Stomach smooth muscle (tissue), 2 donors: ENCODE measurements around the gene WFDC1.
"Not testable (repeated sequence)": the region's sequence is repeated elsewhere in the genome, so short reads cannot be mapped to it uniquely, and the experiment has no call there.

Experiments
- H3K27ac ChIP-seq: one replicate; pipeline ENCODE4 v1.7.0; 2013; ENCODE audit warnings: mild to moderate bottlenecking, low read length, inconsistent platforms
- H3K27me3 ChIP-seq, 2 donors: one replicate each; pipeline ENCODE4 v1.7.0; 2013; ENCODE audit warnings: low read length in 2 of 2; ENCODE audit not compliant: insufficient read depth in 2 of 2, control insufficient read depth in 1 of 2
- H3K36me3 ChIP-seq, 2 donors: one replicate each; pipeline ENCODE4 v1.7.0; 2013; ENCODE audit warnings: low read length in 2 of 2; ENCODE audit not compliant: control insufficient read depth in 2 of 2, insufficient read depth in 2 of 2
- H3K4me1 ChIP-seq: one replicate; pipeline ENCODE4 v1.7.0; 2013; ENCODE audit warnings: low read length; ENCODE audit not compliant: control insufficient read depth, insufficient read depth
- H3K4me3 ChIP-seq, 2 donors: one replicate each; pipeline ENCODE4 v1.7.0; 2013; ENCODE audit warnings: low read length in 2 of 2
- H3K9ac ChIP-seq, 2 donors: one replicate each; pipeline ENCODE4 v1.7.0; 2013; ENCODE audit warnings: low read length in 2 of 2, mild to moderate bottlenecking in 1 of 2
- H3K9me3 ChIP-seq, 2 donors: one replicate each; pipeline ENCODE4 v1.7.0; 2013; ENCODE audit warnings: low read length in 2 of 2; ENCODE audit not compliant: control insufficient read depth in 2 of 2
- donor health status: healthy.
- donor health status: Pancreatic carcinoma.

Gene WFDC1

DNA sequence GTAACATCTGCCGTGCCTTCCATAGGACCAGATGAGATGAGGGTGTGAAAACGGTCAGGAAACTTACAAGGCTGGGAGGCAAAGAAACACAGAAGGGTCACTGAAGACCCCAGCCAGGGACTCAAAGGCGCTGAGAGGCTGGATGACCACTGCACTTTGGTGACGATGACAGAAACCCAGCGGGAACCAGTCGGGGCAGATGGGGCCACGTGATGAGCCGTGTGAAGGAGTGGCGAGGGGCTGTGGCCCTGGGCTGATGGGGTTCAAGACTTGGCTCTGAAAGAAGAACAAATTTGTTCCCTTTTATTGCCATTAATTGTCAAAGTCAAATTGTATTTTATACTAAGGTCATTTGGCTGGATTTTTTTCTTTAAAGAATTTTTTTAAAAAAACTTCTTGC is 45.1 kb downstream of the WFDC1 start:
- Histone ChIP-seq H3K27me3 (no peaks in the 10 kb centered on the region), H3K4me3 (no peak overlapping the region), H3K36me3 (no peaks in the 10 kb centered on the region), H3K9me3 (no peaks in the 10 kb centered on the region), H3K9ac (no peak overlapping the region), H3K4me1 (no peaks in the 10 kb centered on the region), H3K27ac (no peak overlapping the region)

DNA sequence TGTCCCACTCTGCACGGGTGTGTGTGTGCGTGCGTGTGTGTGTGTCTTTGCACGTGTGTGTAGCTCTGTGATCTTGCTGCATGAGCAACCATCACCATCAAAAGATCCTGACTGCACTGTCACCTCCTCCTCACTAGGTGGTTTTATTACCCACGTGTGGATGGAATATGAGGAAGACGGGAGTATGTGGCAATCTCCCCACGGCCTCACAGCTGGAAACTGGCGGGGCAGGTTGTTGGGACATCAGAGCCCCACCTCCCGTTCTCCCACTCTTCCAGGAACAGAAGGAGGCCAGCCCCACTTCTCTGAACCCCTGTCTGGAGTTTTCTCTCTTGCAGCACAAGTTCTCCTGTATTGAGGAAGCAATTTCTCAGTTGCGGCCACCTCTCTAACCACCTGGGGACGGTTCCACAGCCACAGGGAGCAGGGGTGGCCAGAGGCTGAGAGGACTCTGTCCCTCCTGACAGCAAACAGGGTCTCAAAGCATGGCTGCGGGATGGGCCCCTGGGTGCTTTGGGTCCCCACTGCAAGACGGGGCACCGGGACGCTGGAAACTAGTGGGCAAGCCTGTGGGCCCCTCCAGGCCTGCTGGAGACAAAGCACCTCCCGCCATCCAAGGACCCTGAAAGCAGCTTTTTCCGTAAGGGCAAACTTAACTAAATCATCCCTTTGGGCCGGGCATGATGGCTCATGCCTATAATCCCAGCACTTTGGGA is 45.8 kb downstream of the WFDC1 start:
- Histone ChIP-seq H3K4me3 (no peak overlapping the region), H3K27ac (no peak overlapping the region), H3K9ac (no peak overlapping the region), H3K36me3 (no peaks in the 10 kb centered on the region), H3K4me1 (no peaks in the 10 kb centered on the region), H3K9me3 (no peaks in the 10 kb centered on the region), H3K27me3 (no peaks in the 10 kb centered on the region)

DNA sequence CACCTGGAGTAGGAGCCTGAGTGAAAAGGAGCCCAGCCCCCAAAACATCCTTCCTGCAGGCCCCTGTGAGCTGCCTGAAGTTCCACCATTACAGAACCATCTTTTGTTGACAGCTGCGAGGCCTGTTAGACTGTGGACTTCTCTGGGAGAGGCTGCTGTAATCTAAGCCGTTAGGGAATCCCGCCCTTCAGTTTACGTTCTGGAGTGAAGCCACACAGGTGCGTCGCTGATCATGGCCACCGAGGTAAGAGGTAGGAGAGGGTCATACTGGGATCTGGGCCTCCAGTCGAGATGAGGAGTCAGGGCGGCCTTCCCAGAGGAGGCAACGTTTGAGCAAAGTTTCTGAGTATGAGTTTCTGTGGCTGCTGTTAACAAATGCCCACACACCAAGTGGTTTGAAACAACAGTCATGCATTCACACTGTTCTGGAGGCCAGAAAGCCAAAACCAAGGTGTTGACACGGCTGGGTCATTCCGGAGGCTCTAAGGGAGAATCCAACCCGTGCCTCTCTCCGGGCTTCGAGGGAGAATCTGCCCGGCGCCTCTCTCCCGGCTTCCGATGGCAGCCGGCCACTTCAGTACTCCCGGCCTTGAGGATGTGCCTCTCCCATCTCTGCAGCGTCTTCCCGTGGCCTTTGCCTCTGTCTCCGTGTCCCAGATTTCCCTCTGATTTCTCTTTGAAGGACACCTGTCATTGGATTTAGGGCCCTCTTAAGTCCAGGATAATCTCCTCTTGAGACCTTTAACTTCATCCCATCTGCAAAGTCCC is 47.0 kb downstream of the WFDC1 start:
- H3K27me3 ChIP-seq, result peaks cover 0 to 1% of the 10 kb centered on the region in 2 donors
- H3K9me3 ChIP-seq, result no peaks in the 10 kb centered on the region
- H3K27ac ChIP-seq, result no peak overlapping the region
- no peaks in the 10 kb centered on the region for H3K36me3 ChIP-seq
- no peaks in the 10 kb centered on the region for H3K4me1 ChIP-seq
- H3K9ac ChIP-seq, result no peak overlapping the region
- no peak overlapping the region for H3K4me3 ChIP-seq

DNA sequence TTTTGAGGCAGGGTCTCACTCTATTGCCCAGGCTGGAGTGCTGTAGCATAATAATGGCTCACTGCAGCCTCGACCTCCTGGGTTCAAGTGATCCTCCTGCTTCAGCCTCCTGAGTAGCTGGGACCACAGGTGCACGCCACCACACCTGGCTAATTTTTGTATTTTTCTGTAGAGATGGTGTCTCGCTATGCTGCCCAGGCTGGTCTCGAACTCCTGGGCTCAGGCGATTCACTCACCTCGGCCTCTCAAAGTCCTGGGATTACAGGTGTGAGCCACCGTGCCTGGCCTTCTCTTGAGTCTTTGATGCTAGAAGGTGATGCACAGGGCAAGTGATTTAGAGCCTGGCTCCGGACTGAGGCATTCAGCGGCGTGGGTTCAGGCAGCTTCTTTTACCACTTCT is 49.1 kb downstream of the WFDC1 start:
- not testable (repeated sequence) for H3K9me3 ChIP-seq, H3K27ac ChIP-seq, H3K27me3 ChIP-seq, H3K36me3 ChIP-seq, H3K4me3 ChIP-seq, H3K4me1 ChIP-seq, H3K9ac ChIP-seq

DNA sequence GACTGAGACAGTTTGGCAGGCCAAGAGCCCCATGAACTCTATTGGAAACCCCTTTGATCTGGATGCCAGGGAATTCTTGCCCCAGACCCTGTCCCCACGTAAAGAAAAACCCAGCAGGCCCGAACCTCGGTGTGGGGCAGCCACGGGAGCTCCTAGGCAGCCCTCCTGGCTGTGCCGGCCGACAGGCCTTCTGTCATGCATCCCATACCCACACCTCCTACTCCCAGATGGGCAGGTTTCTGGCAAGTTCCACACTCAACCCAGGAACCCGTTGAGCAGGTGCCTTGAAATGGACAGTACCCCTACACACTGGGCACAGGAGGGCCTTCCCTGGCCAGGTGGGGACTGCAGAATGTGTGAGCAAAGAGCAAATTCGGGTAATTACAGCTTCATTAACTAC is 50.1 kb downstream of the WFDC1 start:
- Histone ChIP-seq H3K27me3 (peaks cover 3 to 5% of the 10 kb centered on the region in 2 donors), H3K4me1 (no peaks in the 10 kb centered on the region), H3K9ac (no peak overlapping the region), H3K36me3 (no peaks in the 10 kb centered on the region), H3K27ac (no peak overlapping the region), H3K9me3 (no peaks in the 10 kb centered on the region), H3K4me3 (no peak overlapping the region)

GRCh38 chr16:84347161-84347560 is 52.5 kb downstream of the WFDC1 start:
- H3K9me3 ChIP-seq, result no peaks in the 10 kb centered on the region
- H3K9ac ChIP-seq, result no peak overlapping the region
- no peaks in the 10 kb centered on the region for H3K36me3 ChIP-seq
- no peaks in the 10 kb centered on the region for H3K4me1 ChIP-seq
- no peak overlapping the region for H3K27ac ChIP-seq
- peaks cover 3 to 5% of the 10 kb centered on the region in 2 donors for H3K27me3 ChIP-seq
- no peak overlapping the region for H3K4me3 ChIP-seq

- Histone ChIP-seq H3K4me3 (no peak overlapping the region), H3K9me3 (no peaks in the 10 kb centered on the region), H3K27me3 (peaks cover 3 to 5% of the 10 kb centered on the region in 2 donors), H3K36me3 (no peaks in the 10 kb centered on the region), H3K27ac (no peak overlapping the region), H3K4me1 (no peaks in the 10 kb centered on the region), H3K9ac (no peak overlapping the region)
Observed at GRCh38 chr16:84348386-84348888, 53.8 kb downstream of the WFDC1 start.

GRCh38 chr16:84349862-84350684 is 55.4 kb downstream of the WFDC1 start:
- peaks cover 3 to 5% of the 10 kb centered on the region in 2 donors for H3K27me3 ChIP-seq
- no peak overlapping the region for H3K4me3 ChIP-seq
- H3K4me1 ChIP-seq, result no peaks in the 10 kb centered on the region
- H3K27ac ChIP-seq, result no peak overlapping the region
- no peaks in the 10 kb centered on the region for H3K36me3 ChIP-seq
- no peaks in the 10 kb centered on the region for H3K9me3 ChIP-seq
- H3K9ac ChIP-seq, result no peak overlapping the region

DNA sequence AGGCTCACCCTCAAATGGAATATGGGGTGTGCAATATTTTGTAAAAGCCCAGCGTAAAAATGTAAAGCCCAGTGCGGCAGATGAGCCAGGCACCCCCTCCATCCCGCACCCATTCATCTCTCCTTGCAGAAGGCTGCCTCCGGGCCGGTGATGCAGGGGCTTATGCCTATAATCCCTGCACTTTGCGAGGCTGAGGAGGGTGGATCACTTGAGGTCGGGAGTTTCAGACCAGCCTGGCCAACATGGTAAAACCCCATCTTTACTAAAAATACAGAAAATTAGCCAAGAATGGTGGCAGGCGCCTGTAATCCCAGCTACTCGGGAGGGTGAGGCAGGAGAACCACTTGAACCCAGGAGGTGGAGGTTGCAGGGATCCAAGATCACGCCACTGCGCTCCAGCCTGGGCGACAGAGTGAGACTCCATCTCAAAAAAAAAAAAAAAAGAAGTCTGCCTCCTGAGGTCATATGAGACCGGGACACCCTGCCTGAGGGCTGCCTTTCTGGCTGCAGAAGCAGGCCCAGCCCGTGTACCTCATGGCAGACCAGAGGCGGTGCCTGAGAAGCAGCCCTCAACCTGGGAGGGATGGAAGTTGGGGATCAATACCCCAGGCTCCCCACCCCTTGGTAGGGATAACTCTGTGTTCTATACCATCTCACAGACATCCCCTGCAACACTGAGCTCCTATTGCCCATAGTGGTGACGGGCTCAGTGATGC is 56.2 kb downstream of the WFDC1 start:
- Histone ChIP-seq H3K27me3 (peaks cover 4 to 5% of the 10 kb centered on the region in 2 donors), H3K4me3 (no peak overlapping the region), H3K27ac (no peak overlapping the region), H3K9ac (no peak overlapping the region), H3K9me3 (no peaks in the 10 kb centered on the region), H3K4me1 (no peaks in the 10 kb centered on the region), H3K36me3 (no peaks in the 10 kb centered on the region)

- H3K4me1 ChIP-seq, result no peaks in the 10 kb centered on the region
- H3K9ac ChIP-seq, result no peak overlapping the region
- peaks cover 4% of the 10 kb centered on the region in 2 donors for H3K27me3 ChIP-seq
- no peaks in the 10 kb centered on the region for H3K9me3 ChIP-seq
- no peak overlapping the region for H3K4me3 ChIP-seq
- no peaks in the 10 kb centered on the region for H3K36me3 ChIP-seq
- no peak overlapping the region for H3K27ac ChIP-seq
Observed at GRCh38 chr16:84351630-84352029, 57.0 kb downstream of the WFDC1 start.
